Measurements from ENCODE around the gene IFT122.

IFT122 gene

GRCh38 chr3:129555616-129556357, 115.8 kb downstream of the IFT122 start:
- TF ChIP-seq, protein P1, sequence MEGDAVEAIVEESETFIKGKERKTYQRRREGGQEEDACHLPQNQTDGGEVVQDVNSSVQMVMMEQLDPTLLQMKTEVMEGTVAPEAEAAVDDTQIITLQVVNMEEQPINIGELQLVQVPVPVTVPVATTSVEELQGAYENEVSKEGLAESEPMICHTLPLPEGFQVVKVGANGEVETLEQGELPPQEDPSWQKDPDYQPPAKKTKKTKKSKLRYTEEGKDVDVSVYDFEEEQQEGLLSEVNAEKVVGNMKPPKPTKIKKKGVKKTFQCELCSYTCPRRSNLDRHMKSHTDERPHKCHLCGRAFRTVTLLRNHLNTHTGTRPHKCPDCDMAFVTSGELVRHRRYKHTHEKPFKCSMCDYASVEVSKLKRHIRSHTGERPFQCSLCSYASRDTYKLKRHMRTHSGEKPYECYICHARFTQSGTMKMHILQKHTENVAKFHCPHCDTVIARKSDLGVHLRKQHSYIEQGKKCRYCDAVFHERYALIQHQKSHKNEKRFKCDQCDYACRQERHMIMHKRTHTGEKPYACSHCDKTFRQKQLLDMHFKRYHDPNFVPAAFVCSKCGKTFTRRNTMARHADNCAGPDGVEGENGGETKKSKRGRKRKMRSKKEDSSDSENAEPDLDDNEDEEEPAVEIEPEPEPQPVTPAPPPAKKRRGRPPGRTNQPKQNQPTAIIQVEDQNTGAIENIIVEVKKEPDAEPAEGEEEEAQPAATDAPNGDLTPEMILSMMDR (IDR thresholded peaks at IDR 0.05; ENCODE audit: insufficient read depth, low read depth, low read length, missing control alignments) = no peak
- H3K4me3 ChIP-seq (ENCODE audit: low read depth, low read length) = no peak overlapping the region
- no peak for DNase-seq (ENCODE audit: low read depth)

DNA sequence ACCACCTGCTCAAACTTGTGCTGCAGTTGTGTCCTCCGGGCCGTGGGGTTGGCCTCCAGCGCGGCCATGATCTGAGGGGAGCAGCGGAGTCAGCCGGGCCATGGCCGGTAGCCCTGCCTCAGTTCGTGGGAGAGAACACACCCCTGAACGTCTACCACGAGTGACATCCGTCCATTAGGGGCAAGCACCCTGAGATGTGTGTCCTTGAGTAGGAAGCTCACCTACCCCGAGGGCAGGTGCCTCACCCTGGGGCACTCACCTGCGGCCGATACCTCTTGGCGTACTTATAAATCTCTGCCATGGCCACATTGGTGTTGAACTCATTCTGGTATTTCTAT, 116.3 kb downstream of the IFT122 start:
- no peak for DNase-seq (ENCODE audit: low read depth)
- TF ChIP-seq, protein P1 (IDR thresholded peaks at IDR 0.05; ENCODE audit: insufficient read depth, low read depth, low read length, missing control alignments) = no peak
- no peak overlapping the region for H3K4me3 ChIP-seq (ENCODE audit: low read depth, low read length)

GRCh38 chr3:129556890-129557547, 117.0 kb downstream of the IFT122 start:
- no peak for DNase-seq (ENCODE audit: low read depth)

DNA sequence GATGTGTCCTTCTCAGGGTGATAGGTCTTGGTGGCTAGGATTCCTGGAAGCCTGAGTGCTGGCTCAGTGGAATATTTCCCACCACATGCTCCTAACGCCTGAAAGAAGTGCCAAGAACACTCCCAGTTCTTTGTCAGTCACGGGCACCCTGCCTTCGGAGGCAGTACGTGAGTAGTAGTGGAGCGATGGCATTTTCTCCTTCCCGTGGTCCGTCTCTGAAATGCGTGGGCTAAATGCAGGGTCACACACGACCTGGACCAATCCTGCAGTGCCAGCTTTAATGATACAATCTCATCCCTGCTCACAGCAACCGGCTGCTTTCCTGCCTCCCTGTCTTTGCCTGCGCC, 117.5 kb downstream of the IFT122 start:
- no peak for DNase-seq (ENCODE audit: low read depth)
- H3K4me3 ChIP-seq (ENCODE audit: low read depth, low read length) = no peak overlapping the region
- TF ChIP-seq, protein P1 (IDR thresholded peaks at IDR 0.05; ENCODE audit: insufficient read depth, low read depth, low read length, missing control alignments) = no peak

More at GRCh38 chr3:129556890-129557547, 117.0 kb downstream of the IFT122 start:
- TF ChIP-seq, protein P1 (IDR thresholded peaks at IDR 0.05; ENCODE audit: insufficient read depth, low read depth, low read length, missing control alignments) = no peak
- no peak overlapping the region for H3K4me3 ChIP-seq (ENCODE audit: low read depth, low read length)

GRCh38 chr3:129558081-129558771, 118.2 kb downstream of the IFT122 start:
- H3K4me3 ChIP-seq (ENCODE audit: low read depth, low read length) = no peak overlapping the region
- TF ChIP-seq, protein P1 (IDR thresholded peaks at IDR 0.05; ENCODE audit: insufficient read depth, low read depth, low read length, missing control alignments) = no peak
- no peak for DNase-seq (ENCODE audit: low read depth)

DNA sequence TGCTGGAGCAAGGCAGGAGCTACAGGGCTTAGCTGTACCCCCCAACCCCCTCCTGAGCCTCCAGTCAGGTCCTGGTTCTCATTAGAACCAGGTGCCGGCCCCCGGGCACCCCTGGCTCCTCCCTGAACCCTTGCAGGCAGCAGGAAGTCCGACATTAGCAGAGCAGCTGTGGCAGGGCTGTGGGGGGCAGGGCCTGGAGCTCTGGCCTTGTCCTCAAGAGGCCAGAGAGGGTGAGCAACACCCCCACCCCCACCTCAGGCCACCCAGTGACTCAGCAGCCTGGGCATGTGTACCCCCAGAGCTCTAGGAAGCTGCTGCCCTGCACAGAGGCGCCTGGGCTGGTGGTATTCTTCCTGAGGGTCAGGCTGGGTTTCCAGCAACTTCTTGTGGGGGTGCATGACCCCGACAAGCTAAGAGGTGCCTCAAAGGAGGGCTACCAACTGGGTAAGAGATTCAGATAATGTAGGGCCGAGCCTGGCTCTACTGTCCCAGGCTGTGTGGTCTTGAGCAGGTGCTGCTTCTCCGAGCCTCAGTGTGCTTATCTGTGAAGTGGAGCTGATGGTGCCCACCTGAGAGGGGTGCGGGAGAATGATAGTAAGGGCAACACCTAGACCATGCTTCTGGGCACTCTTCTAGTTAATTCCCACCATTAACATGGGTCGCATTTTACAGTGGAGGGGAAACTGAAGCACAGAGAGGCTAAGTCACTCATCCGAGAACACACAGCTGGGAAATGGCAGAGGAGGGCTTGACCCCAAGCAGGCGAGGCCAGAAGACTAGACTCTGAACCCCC, 118.9 kb downstream of the IFT122 start:
- H3K4me3 ChIP-seq (ENCODE audit: low read depth, low read length) = no peak overlapping the region
- peak; percentile 47 for DNase-seq (ENCODE audit: low read depth)
- TF ChIP-seq, protein P1 (IDR thresholded peaks at IDR 0.05; ENCODE audit: insufficient read depth, low read depth, low read length, missing control alignments) = no peak
